Stimulated activated CD4-positive, alpha-beta T cell treated with anti-CD3 and anti-CD28 coated beads, Interleukin-12 subunit alpha, Interleukin-12 subunit beta, amount 100 ng/mL, for 4 hours (primary cell): ENCODE measurements around the gene SNAI1.
"Not testable (repeated sequence)": the region's sequence is repeated elsewhere in the genome, so short reads cannot be mapped to it uniquely, and the experiment has no call there.

ENCODE experiments used
- DNase-seq: peaks from one replicate; pipeline ENCODE4 v3.0.0-alpha.2; 2020

Gene SNAI1

DNA sequence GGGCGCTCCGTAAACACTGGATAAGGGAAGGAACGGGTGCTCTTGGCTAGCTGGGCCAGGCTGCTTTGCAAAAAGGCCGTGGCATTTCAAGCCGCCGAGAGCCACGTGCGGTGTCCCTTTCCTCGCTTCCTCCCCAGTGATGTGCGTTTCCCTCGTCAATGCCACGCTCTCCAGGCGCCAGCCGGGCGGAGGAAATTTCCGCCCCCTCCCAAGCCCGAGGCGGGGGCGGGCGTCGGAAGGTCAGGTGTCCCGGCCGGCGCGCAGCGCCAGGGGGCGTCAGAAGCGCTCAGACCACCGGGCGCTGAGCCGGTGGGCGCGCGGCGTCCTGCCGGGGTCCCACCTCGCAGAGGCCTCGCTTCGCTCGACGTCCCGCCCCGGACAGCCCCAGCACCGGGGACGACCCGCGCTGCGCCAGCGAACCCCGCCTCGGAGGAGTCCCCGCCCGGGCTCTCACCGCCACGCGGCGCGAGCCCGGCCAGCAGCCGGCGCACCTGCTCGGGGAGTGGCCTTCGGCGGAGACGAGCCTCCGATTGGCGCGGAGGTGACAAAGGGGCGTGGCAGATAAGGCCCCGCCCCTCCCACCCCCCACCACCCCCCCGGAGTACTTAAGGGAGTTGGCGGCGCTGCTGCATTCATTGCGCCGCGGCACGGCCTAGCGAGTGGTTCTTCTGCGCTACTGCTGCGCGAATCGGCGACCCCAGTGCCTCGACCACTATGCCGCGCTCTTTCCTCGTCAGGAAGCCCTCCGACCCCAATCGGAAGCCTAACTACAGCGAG is at the start of gene SNAI1:
SNAI1 (plus strand) TSS at position 635 of the 777 bp plus-strand sequence; CDS start at position 715, 80 bp downstream.
- peak; percentile 77 for DNase-seq

DNA sequence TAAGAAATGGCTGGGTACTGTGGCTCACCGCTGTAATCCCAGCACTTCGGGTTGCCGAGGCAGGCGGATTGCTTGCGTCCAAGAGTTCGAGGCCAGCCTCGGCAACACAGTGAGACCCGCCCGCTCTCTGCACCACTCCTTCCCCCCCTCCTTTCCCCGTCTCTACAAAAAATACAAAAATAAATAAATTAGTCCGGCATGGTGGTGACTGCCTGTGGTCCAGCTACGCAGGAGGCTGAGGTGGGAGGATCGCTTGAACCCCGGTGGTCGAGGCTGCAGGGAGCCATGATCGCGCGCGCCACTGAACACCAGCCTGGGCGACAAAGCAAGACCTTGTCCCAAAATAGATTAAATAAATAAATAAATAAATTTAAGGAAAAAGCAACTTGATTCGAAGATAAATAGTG is 47.0 kb upstream of the SNAI1 start:
- no peak for DNase-seq

DNA sequence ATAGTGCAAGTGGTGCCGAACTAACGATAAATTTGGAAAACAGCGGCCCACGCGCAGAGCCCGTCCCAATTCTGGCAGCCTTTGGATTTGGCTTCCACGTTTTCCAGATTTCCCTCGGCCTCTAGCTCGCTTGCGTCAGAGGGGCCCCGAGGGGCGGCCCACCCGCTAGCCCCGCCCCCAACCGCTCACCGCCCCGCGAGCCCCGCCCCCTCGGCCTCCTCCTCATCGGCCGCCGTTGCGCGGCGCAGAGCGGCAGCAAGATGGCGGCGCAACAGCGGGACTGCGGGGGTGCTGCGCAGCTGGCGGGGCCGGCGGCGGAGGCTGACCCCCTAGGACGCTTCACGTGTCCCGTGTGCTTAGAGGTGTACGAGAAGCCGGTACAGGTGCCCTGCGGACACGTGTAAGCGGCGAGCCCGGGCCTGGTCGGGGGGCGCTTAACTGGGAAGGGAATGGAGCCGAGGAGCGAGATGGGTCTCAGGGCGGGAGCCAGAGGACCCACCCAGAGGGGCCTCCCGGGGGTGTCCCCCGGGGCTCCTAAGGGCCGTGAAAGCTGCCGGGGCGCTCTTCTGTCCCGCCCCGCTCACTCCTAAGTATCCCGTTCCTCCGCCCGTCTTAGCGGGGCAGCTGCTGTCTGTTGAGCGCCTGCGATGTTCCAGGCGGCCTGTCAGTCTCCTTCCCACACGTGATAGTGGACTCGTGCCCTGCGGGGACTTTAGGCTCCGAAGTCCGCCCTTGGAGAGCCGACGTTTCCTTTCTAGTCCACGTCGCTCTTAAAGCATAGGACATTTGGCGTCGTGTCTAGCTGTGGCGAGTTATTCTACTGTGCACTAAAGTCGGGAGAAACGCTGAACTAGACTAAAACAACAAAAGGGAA is 46.4 kb upstream of the SNAI1 start, which contains the start of gene RNF114:
RNF114 (plus strand) TSS at position 245 of the 874 bp plus-strand sequence; CDS start at position 261, 16 bp downstream.
- peak; percentile 92 for DNase-seq

DNA sequence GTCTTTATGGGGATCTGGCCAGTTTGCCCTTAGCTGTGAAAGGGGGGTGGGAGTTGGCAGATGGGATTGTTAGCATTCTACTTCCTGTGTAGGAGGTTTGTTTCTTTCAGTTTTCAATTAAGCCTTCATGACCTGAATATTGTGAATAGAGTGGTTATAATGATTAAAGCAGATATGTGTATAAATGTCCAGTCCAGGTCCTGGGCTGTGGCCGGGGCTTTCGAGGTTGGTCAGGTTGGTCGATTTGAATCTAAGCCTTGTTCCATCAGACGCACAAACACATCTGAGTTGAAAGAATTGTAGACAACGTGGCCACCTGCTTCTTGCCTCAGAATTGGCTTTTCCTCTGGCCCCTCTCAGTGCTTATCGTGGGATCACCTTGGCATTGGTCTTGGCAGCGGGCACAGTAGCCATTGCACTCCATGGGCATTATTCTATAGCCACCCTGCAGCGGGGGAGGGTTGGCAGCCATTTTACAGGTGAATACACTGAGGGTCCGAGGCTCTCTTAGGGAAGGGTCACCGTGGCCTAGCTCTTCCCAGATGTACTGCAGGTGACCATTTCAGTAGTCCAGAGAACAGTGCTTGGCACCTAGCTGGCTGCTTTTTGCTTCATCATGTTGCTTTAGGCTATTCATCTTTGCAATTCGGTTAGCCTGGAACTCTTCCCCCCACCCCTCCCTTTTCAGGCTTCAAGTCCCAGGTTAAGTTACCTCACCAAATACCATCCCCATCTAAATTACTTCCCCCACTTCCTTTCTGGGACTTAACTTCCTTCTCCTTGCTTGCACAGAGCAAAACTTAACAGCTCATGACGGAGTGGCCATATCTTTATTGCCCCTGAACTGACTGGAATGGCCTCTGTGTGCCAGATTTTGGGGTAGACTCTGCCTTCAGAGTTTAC is 45.5 kb upstream of the SNAI1 start:
- no peak for DNase-seq

DNA sequence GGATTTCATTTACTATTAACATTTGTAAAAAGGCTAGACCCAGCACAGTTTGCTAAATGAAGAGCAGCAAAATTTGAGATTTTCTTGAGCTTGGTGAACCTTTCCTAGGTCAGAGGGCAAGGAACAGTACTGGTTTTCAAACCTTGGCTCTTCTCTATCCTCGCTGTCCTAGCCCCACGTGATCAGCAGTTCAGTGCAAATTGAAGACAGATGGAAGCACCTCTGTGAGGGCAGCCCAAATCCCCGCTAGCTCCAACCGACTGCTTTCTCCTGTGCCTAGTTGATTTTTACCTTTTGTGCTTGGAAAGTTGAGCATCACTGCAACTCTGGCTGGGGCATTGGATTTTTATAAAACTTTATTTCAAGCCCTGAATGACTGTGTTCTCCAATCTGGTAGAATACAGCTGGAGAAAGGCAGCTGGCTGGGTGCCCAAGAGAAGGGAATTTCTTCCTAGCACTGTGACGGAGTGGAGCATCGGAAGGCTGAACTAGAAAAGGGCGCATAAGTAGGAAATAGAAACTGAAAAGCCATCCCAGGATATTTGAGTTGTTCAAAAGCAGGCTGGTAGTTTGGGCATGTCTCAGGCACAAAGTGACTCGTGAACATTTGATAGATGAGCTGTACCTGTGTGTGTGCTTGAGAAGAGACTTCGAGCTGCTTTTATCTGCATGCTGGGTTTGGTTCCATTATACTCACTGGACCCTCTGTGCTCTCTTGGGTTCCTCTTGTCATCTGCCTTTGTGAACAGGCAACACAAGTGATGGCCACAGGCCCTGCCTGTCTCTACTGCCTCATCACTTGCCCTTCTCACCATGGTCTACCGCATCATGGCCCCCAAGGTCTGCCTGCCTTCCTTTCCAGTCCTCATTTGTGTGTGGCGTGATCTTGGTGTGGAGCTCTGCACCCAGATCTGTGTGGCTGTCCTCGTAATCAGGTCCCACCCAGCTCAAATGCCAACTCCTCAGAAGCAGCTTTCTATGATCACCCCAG is 44.3 kb upstream of the SNAI1 start:
- DNase-seq, result no peak

DNA sequence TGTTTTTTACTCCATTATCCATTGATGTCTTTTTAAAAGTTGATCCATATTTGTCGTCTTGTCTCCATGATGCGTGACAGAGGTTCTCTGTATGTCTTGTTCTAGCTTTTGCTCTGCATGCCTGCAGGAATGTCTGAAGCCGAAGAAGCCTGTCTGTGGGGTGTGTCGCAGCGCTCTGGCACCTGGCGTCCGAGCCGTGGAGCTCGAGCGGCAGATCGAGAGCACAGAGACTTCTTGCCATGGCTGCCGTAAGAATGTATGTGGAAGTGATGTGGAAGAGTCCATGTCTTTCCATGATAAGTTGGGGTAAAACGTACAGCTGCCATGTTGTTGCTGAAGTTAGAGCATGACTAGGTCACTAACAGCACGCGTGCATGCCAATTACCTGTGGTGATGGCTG is 41.3 kb upstream of the SNAI1 start:
- DNase-seq, result no peak

DNA sequence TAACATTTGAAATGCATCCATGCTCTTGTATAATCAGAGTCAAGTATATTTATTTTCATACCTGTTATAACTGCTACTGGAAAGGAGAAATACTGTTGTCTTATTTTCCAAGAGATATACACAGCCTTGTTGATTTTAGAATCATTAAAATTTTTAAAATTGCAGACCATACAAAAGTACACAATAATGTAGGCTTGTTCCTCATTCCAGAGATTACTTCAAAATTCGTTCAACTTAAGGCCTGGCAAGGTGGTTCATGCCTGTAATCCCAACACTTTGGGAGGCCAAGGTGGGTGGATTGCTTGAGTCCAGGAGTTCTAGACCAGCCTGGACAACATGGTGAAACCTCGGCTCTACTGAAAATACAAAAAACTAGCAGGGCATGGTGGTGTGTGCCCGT is 40.5 kb upstream of the SNAI1 start:
- DNase-seq, result no peak

DNA sequence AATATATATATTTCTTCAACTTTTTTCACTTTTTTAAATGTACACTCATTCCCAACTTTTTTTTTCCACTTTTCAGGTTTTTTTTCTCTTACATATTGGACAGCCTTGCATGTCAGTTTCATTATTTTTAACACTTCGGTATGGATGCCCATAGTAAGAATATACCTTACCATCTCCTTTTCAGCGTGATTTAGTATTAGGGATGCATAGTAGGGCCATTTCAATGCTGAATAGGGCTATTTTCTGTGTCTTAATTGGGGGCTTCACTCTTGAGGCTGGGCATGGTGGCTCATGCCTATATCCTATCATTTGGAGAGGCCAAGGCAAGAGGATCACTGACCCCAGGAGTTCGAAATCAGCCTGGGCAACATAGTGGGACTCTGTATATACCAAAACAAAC is 39.8 kb upstream of the SNAI1 start:
- DNase-seq, result no peak

DNA sequence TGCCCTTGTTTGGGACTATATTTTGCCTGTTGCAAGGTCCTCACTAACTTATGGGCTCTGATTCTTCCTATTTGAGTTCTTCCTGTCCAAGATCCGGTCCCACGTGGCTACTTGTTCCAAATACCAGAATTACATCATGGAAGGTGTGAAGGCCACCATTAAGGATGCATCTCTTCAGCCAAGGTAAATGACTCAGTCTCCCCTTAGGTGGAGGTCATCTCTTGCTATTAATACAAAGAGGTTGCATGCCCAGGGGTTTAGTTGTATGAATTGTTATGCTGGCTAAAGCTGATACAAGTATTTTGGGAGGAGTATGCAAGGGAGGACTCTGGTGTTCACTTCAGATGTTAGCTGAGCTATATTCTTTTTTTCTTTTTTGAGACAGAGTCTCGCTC is 37.5 kb upstream of the SNAI1 start:
- DNase-seq, result no peak

DNA sequence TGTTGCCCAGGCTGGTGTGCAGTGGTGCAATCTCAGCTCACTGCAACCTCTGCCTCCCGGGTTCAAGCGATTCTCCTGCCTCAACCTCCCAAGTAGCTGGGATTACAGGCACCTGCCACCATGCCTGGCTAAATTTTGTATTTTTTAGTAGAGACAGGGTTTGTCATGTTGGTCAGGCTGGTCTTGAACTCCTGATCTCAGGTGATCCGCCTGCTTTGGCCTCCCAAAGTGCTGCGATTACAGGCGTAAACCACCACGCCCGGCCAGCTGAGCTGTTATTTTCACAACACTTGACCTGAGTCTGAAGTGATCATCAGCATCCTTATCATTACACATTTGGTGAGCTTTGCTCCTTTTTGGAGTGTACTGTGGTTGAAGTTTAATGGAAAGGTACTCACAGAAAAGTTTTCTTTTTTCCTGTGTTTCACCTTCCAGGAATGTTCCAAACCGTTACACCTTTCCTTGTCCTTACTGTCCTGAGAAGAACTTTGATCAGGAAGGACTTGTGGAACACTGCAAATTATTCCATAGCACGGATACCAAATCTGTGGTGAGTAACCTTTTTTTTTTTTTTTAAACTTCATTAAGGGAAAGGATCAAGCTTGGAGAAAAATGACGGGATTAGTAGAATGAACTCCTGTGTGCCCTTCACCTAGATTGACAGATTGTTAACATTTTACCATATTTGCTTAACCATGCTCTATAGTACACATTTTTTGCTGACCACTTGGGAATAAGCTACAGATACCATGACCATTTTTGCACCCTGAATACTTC is 36.9 kb upstream of the SNAI1 start:
- no peak for DNase-seq

DNA sequence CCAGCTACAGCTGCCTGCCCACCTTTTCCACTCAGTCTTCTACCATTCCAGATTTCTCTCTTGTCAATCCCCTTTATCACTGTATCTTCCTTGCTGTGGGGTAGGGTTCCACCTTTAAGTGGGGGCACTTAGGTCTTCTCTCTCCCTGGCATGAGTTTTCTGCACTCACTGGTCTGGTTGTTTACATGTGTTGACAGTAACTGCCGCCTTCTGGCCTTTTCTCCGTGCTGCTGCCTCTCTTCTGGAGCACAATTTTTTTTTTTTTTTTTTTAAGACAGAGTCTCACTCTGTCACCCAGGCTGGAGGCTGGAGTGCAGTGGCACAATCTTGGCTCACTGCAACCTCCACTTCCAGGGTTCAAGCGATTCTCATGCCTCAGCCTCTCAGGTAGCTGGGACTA is 34.6 kb upstream of the SNAI1 start:
- DNase-seq, result no peak

DNA sequence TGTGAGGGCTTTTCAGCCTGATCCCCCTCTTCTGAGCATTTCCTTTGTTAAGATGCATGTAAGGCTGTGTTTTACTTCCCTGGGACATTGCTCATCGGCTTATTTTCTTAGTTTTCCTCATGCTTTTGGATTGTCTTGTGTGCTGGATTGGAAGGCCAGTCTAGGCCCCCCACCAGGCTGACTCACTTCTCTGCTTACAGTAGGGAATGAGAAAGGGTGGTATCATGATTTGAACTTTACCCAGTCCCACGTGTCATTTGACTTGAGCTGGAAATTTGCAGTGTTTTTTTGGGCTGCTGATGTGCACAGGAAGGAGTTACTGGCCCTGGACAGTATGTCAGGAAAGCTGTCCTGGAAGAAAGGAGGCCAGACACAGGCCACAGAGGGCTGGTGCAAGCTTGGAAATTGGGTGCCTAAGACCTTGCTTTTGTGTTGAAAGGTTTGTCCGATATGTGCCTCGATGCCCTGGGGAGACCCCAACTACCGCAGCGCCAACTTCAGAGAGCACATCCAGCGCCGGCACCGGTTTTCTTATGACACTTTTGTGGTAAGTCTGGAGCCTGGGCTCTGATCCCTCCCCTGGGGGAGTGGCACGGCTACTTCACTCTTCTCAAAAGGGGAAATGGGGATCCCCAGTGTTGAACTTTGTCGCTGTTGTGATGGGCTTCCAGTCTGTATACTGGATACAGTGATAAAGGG is 33.8 kb upstream of the SNAI1 start:
- no peak for DNase-seq

DNA sequence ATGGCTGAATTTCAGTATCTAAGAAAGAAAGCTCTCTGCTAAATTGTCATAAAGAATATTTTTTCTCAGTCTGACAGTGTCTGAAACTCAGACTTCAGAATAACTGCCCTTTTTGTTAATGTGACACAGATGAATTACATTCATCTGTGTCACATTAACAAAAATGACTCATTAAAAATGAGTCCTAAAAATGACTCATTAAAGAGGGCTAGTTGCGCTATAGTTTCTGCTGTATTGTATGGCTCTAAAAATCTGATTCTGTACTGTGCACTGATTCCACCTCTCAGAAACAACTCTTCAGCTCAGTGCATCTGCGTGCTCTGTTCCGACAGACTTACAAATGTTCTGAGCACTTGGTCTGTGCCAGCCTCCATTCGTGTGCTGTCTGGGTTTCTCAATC is 31.6 kb upstream of the SNAI1 start:
- DNase-seq, result no peak

DNA sequence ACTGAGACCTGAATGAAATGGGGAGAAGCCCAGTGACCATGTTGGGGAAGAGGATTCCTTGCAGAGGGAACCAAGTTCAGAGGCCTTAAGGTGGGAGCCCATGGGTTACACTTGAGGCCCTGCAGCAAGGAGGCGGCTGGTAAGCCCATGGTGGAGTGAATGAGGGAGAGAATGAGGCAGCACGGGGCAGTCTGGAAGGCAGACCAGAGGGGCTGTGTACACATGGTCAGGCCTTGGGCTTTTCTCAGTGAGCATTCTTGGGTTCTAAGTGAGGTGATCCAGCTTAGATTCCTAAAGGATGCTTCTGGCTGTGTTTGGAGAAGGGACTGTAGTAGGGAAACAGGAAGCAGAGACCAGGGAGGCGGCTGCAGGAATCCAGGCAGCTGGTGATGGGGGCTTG is 27.6 kb upstream of the SNAI1 start:
- DNase-seq, result no peak

DNA sequence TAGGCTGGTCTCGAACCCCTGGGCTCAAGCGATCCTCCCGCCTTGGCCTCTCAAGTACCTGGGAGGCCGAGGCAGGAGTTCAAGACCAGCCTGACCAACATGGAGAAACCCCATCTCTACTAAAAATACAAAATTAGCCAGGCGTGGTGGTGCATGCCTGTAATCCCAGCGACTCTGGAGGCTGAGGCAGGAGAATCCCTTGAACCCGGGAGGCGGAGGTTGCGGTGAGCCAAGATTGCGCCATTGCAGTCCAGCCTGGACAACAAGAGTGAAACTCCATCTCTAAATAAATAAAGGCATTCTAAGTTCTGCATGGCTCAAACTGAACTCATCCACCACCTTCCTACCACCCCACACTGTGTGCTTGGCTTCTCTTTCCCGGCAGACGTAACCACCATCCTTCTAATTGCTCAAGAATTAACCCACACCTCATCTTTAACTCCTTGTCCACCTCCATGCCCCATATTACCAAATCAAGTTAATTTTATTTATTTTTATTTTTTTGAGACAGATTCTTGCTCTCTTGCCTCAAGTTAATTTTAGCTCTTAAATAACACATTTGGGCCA is 26.9 kb upstream of the SNAI1 start:
- DNase-seq, result not testable (repeated sequence)

DNA sequence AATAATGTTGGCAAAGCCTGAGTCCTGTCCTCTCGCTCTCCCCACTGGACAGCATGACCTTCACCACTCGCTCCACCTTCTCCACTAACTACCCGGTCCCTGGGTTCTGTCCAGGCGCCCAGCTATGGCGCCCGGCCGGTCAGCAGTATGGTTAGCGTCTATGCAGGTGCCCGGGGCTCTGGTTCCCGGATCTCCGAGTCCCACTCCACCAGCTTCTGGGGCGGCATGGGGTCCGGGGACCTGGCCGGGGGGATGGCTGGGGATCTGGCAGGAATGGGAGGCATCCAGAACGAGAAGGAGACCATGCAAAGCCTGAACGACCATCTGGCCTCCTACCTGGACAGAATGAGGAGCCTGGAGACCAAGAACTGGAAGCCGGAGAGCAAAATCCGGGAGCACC is 26.1 kb upstream of the SNAI1 start:
- no peak for DNase-seq

DNA sequence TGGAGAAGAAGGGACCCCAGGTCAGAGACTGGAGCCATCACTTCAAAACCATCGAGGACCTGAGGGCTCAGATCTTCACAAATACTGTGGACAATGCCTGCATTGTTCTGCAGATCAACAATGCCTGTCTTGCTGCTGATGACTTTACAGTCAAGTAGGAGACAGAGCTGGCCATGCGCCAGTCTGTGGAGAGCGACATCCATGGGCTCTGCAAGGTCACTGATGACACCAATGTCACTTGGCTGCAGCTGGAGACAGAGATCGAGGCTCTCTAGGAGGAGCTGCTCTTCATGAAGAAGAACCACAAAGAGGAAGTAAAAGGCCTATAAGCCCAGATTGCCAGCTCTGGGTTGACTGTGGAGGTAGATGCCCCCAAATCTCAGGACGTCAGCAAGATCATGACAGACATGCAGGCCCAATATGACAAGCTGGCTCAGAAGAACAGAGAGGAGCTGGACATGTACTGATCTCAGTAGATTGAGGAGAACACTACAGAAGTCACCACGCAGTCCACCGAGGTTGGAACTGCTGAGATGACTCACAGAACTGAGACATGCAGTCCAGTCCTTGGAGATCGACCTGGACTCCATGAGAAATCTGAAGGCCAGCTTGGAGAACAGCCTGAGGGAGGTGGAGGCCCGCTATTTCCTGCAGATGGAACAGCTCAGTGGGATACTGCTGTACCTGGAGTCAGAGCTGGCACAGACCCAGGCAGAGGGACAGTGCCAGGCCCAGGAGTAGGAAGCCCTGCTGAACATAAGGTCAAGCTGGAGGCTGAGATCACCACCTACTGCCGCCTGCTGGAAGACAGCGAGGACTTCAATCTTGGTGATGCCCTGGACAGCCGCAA is 25.5 kb upstream of the SNAI1 start:
- DNase-seq, result not testable (repeated sequence)

DNA sequence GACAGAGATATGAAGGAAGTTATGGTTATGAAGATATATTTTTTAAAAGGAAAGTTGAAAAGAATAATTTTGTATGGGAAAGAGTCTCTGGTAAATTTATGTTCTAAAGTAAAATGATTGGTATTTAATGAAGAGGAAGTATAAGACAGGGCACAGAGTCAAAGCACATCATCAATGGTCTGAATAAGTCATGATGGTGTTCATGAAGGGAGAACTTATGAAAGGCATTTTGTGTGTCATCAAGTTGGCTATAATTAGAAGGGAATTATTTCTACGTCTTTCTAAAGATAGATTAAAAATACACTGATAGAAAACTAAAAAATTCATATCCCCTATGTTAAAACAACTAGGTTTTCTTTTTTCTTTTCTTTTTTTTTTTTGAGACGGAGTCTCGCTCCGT is 21.4 kb upstream of the SNAI1 start:
- no peak for DNase-seq
